ENCODE measurements around the gene SNF8.

Gene SNF8

GRCh38 chr17:48883171-48883570 lies 61.5 kb downstream of the SNF8 start:
- DNase-seq: no peak

DNA sequence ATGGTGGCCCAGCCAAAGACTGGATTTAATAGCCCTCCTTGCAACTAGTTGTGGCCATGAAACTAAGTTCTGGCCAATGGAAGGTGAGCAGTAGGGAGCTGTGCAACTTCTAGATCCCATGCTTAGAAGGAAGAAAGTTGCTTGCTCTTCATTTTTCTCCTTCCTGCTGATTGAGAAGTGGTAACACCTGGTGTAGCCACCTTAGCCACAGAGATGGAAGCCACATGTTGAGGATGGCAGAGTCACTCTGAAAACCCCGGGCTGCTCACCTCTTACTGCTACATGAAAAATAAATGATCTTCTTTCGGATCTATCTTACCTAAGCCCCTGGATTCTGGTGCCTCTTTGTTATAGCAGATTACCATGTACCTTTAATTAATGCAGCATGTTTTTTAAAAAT lies 62.4 kb downstream of the SNF8 start:
- DNase-seq: no peak
